Spinal cord (tissue), 10 donors: Measurements from ENCODE around the gene NLRP6. TPM values are rescaled to one million over a fixed set of nuclear protein-coding genes. Genes with fewer than 3 reads are reported as not detected.
"Not testable (repeated sequence)": the region's sequence is repeated elsewhere in the genome, so short reads cannot be mapped to it uniquely, and the experiment has no call there.

Experiments
- DNase-seq, 6 donors: peaks; one replicate each; pipeline versions ENCODE4 v3.0.0 to v3.0.0-alpha.2; 2013 to 2015; ENCODE audit warnings: low spot score in 6 of 6, low read depth in 4 of 6
- H3K27ac ChIP-seq: one replicate; pipeline ENCODE4 v1.5.1; 2013; ENCODE audit warnings: low read depth, low read length, control low read depth
- H3K27me3 ChIP-seq: one replicate; pipeline ENCODE4 v1.6.1; 2013; ENCODE audit warnings: low read length; ENCODE audit not compliant: control insufficient read depth, insufficient read depth
- H3K36me3 ChIP-seq: one replicate; pipeline ENCODE4 v1.6.1; 2013; ENCODE audit warnings: low read length; ENCODE audit not compliant: control insufficient read depth, insufficient read depth
- H3K4me1 ChIP-seq: one replicate; pipeline ENCODE4 v1.6.1; 2013; ENCODE audit warnings: low read length; ENCODE audit not compliant: control insufficient read depth, insufficient read depth
- H3K4me3 ChIP-seq: one replicate; pipeline ENCODE4 v1.5.1; 2013; ENCODE audit warnings: low read depth, low read length, control low read depth
- H3K9me3 ChIP-seq: one replicate; pipeline ENCODE4 v1.6.1; 2013; ENCODE audit warnings: low read length; ENCODE audit not compliant: control insufficient read depth, insufficient read depth
- WGBS: methylation state at CpG from one replicate; pipeline ENCODE4 v1.1.5; 2013; ENCODE audit warnings: missing lambda C conversion rate; ENCODE audit not compliant: insufficient coverage; 5-methylcytosine and 5-hydroxymethylcytosine counted together
- polyA plus RNA-seq, 2 donors: library from polyadenylated mRNA; unstranded; fragments of 120-200 nt; gene quantifications; one replicate each; pipeline ENCODE4 v1.2.1, GENCODE V29; 2013; ENCODE audit not compliant: insufficient read length in 2 of 2
- total RNA-seq, 2 donors: library from RNA; depleted of rRNA in 1 of 2; stranded (reverse); fragments of 120-200 nt in 1 of 2; fragments of >200 nt in 1 of 2; gene quantifications; one replicate each; pipeline versions ENCODE4 v1.2.3 to v1.2.4, GENCODE V29; 2013 to 2014
- donor health status: healthy.

The NLRP6 gene
- total and polyA plus RNA-seq, 4 donors = not detected

- Histone ChIP-seq H3K9me3 (no peaks in the 10 kb centered on the region), H3K27ac (no peak overlapping the region), H3K4me3 (no peak overlapping the region), H3K4me1 (no peaks in the 10 kb centered on the region), H3K36me3 (peaks cover 32% of the 10 kb centered on the region), H3K27me3 (no peaks in the 10 kb centered on the region)
- WGBS = no CpG with 5 or more reads among the region's 3 CpGs
- peak in 1 of 6 donors; percentile 2 for DNase-seq
These were observed 23.0 kb upstream of the NLRP6 start for GRCh38 chr11:255176-255575.

- Histone ChIP-seq H3K36me3 (peaks cover 28% of the 10 kb centered on the region), H3K4me1 (no peaks in the 10 kb centered on the region), H3K4me3 (no peak overlapping the region), H3K27me3 (no peaks in the 10 kb centered on the region), H3K9me3 (no peaks in the 10 kb centered on the region), H3K27ac (no peak overlapping the region)
- no peak for DNase-seq
- 100% methylated on average over 2 of the region's 2 CpGs for WGBS
These were observed 22.4 kb upstream of the NLRP6 start for GRCh38 chr11:255816-256215.

GRCh38 chr11:256952-257737 is 21.1 kb upstream of the NLRP6 start:
- no peak for DNase-seq
- 78% methylated on average over 8 of the region's 14 CpGs for WGBS
- H3K4me1 ChIP-seq = no peaks in the 10 kb centered on the region
- H3K27me3 ChIP-seq = no peaks in the 10 kb centered on the region
- H3K27ac ChIP-seq = no peak overlapping the region
- H3K4me3 ChIP-seq = no peak overlapping the region
- H3K9me3 ChIP-seq = peaks cover 1% of the 10 kb centered on the region
- peaks cover 19% of the 10 kb centered on the region for H3K36me3 ChIP-seq

GRCh38 chr11:257766-258493 is 20.3 kb upstream of the NLRP6 start:
- H3K4me3 ChIP-seq = no peak overlapping the region

GRCh38 chr11:259413-259812 is 18.8 kb upstream of the NLRP6 start:
- WGBS = no CpG with 5 or more reads among the region's 10 CpGs
- DNase-seq = no peak

More at GRCh38 chr11:257766-258493, 20.3 kb upstream of the NLRP6 start:
- H3K9me3 ChIP-seq = peaks cover 1% of the 10 kb centered on the region
- no peaks in the 10 kb centered on the region for H3K27me3 ChIP-seq
- DNase-seq = no peak
- H3K36me3 ChIP-seq = peaks cover 11% of the 10 kb centered on the region
- H3K27ac ChIP-seq = no peak overlapping the region
- WGBS = 76% methylated on average over 11 of the region's 15 CpGs
- no peaks in the 10 kb centered on the region for H3K4me1 ChIP-seq

GRCh38 chr11:261624-262023 is 16.6 kb upstream of the NLRP6 start:
- WGBS = 94% methylated on average over 2 of the region's 4 CpGs
- Histone ChIP-seq H3K36me3 (no peaks in the 10 kb centered on the region), H3K27ac (no peak overlapping the region), H3K4me1 (no peaks in the 10 kb centered on the region), H3K4me3 (no peak overlapping the region), H3K9me3 (peaks cover 1% of the 10 kb centered on the region), H3K27me3 (no peaks in the 10 kb centered on the region)
- DNase-seq = no peak

More at GRCh38 chr11:259413-259812, 18.8 kb upstream of the NLRP6 start:
- no peak overlapping the region for H3K27ac ChIP-seq
- H3K4me3 ChIP-seq = no peak overlapping the region
- no peaks in the 10 kb centered on the region for H3K36me3 ChIP-seq
- no peaks in the 10 kb centered on the region for H3K4me1 ChIP-seq
- H3K9me3 ChIP-seq = peaks cover 1% of the 10 kb centered on the region
- H3K27me3 ChIP-seq = no peaks in the 10 kb centered on the region

GRCh38 chr11:266676-267439 is 11.3 kb upstream of the NLRP6 start:
- Histone ChIP-seq H3K36me3 (no peaks in the 10 kb centered on the region), H3K4me3 (no peak overlapping the region), H3K27ac (no peak overlapping the region), H3K9me3 (no peaks in the 10 kb centered on the region), H3K27me3 (peaks cover 3% of the 10 kb centered on the region), H3K4me1 (no peaks in the 10 kb centered on the region)
- DNase-seq = no peak
- WGBS = 100% methylated on average over 1 of the region's 13 CpGs

- no peak overlapping the region for H3K4me3 ChIP-seq
These were observed 10.7 kb upstream of the NLRP6 start for GRCh38 chr11:267491-267994.

GRCh38 chr11:268716-269145 is 9.5 kb upstream of the NLRP6 start:
- DNase-seq, H3K27ac ChIP-seq, H3K36me3 ChIP-seq, H3K4me3 ChIP-seq, H3K27me3 ChIP-seq, H3K4me1 ChIP-seq, H3K9me3 ChIP-seq: not testable (repeated sequence)
- WGBS = 66% methylated on average over 6 of the region's 16 CpGs

More at GRCh38 chr11:267491-267994, 10.7 kb upstream of the NLRP6 start:
- Histone ChIP-seq H3K4me1 (no peaks in the 10 kb centered on the region), H3K27me3 (peaks cover 3% of the 10 kb centered on the region), H3K27ac (no peak overlapping the region), H3K36me3 (no peaks in the 10 kb centered on the region), H3K9me3 (no peaks in the 10 kb centered on the region)
- WGBS = 69% methylated on average over 14 of the region's 18 CpGs
- no peak for DNase-seq
